AG10803 (cell line): ENCODE data around the gene PPIL1.
"Not testable (repeated sequence)": the region's sequence is repeated elsewhere in the genome, so short reads cannot be mapped to it uniquely, and the experiment has no call there.

Experiments used
- DNase-seq: peaks from one replicate; pipeline ENCODE4 v3.0.0; 2010; ENCODE audit warnings: low read depth
- H3K4me3 ChIP-seq: 2 replicates; pipeline ENCODE4 v1.5.1; 2011; ENCODE audit warnings: mild to moderate bottlenecking, low read length, control low read depth
- TF ChIP-seq, protein P1 (sequence below): conservative IDR thresholded peaks from 2 replicates; pipeline ENCODE4 v1.5.1; 2011; ENCODE audit warnings: mild to moderate bottlenecking, low read length, control low read depth, inconsistent platforms

Gene PPIL1

DNA sequence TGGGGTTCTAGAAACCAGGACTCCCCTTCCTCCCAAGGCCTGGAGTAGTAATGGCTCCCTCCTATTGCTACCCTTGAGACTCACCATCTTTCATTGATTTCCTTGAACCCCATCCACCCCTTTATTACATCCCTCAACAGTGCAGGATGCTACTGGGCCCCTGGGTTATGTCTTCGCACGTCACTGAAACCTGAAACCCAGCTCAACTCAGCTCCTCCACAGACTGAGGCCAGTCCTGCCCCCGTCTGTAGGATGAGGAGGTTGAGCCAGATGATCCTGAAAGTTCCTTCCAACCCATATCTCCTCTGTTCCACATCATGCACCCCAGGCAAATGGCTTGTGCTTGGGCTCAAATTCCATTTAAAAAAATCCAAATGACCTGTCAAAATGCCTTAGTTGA is 56.8 kb downstream of the PPIL1 start:
- DNase-seq: no peak
- TF ChIP-seq, protein P1, sequence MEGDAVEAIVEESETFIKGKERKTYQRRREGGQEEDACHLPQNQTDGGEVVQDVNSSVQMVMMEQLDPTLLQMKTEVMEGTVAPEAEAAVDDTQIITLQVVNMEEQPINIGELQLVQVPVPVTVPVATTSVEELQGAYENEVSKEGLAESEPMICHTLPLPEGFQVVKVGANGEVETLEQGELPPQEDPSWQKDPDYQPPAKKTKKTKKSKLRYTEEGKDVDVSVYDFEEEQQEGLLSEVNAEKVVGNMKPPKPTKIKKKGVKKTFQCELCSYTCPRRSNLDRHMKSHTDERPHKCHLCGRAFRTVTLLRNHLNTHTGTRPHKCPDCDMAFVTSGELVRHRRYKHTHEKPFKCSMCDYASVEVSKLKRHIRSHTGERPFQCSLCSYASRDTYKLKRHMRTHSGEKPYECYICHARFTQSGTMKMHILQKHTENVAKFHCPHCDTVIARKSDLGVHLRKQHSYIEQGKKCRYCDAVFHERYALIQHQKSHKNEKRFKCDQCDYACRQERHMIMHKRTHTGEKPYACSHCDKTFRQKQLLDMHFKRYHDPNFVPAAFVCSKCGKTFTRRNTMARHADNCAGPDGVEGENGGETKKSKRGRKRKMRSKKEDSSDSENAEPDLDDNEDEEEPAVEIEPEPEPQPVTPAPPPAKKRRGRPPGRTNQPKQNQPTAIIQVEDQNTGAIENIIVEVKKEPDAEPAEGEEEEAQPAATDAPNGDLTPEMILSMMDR: no peak
- H3K4me3 ChIP-seq: no peak overlapping the region

DNA sequence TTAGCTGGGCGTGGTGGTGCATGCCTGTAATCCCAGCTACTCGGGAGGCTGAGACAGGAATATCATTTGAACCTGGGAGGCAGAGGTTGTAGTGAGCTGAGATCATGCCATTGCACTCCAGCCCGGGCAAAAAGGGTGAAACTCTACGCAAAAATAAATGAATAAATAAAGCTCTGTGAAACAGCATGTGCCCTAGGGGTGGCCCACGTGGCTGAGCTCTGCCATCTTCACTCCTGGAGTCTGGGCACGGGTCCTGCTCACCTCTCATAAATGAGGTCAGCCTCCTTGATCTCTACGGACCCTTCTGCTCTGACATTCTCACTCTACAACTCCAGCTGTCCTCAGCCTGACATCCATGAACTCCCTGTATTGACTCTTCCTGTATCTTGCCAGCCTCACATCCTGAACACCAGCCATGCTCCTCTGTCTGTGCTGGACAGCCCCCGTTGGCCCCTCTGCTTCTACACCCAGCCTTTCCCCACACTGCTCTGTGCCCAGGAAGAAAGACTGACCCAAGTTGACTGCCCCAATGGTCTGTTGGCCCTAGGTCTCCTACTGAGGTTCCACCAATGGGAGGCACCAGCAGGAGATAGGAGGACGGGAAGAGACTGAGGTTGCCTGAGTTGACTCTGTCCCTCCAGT is 57.3 kb downstream of the PPIL1 start:
- no peak overlapping the region for H3K4me3 ChIP-seq
- TF ChIP-seq, protein P1: no peak
- no peak for DNase-seq

DNA sequence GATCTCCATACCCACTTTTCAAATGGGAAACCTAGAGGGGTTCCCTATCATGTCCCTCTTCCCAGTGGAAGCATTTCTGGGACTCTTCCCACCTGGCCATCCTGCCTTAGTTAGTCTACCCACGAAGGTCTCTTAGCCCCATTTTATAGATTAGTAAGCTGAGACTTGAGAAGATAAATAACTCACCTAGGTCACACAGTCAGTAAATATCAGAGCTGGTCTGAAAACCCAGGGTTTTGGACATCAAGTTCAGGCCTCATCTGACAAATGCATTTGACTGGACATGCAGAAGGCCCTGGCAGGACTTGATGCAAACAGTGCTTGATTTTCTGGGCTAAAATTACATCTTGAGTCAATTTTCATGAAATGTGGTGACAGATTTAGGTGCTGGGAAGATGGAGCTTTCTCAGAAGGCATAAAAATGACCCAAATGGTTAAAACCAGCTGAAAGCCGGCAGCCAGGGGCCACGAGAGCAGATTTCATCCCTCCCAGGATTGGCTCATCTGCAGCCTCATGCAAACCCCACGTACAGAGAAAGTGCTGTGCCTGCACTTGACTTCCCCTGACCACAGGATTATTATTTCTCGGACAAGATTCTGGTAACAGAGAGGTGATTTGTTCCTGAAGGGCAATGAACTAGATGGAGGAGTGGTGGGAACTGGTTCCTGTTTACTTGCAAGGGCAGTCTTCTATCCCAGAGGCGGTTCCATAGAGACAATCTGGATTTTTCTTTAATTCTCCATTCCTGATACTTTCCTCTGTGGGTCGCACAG is 58.5 kb downstream of the PPIL1 start:
- DNase-seq: peak; percentile 50
- TF ChIP-seq, protein P1: no peak
- H3K4me3 ChIP-seq: no peak overlapping the region

DNA sequence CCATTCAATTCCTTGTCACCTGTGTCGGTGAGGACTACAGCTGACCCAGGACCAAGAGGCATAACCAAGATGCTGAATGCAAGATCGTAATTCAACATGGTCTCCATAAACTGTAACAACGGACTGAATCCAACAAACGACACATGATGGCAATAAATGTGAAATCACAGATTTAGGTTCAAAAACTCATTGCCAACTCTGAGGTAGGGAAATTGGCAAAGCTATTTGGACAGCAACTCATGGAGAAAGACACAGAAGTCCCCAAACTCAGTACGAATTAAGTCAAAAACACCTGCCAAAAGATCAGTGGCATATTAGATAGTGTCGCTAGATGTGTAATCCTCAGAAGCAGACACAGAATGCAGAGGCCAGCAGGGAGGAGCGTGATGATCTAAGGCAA is 60.4 kb downstream of the PPIL1 start:
- no peak for DNase-seq
- no peak overlapping the region for H3K4me3 ChIP-seq
- TF ChIP-seq, protein P1: no peak

DNA sequence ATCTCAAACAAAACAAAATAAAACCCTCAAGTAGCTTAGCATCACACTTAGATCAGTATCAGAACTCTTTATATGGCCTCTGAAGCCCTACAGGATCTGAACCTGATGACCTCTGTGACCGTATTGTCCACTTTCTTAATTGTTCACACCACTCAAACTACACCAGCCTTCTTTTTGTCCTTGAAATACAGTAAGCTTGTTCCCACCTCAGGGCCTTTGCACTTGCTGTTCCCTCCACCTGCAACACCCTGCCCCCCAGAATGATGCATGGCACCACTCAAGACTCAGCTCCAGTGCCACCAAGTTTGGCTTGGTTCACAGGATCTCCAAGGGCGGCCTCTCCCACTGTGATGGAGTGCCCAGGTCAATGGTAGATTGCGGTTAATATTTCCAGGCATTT is 61.1 kb downstream of the PPIL1 start:
- TF ChIP-seq, protein P1: no peak
- DNase-seq: no peak
- no peak overlapping the region for H3K4me3 ChIP-seq

DNA sequence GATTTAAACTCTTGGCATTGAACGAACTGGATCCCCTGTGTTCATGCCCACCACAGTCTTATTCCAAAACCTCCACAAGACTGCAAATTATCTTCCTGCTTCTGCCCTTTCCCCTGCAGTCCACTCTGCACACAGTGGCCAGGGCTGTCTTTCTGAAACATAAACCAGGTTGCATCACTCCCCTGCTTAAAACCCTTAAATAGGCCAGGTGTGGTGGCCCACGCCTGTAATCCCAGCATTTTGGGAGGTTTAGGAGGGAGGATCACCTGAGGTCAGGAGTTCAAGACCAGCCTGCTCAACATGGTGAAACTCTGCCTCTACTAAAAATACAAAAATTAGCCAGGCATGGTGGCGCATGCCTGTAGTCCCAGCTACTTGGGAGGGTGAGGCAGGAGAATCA is 61.6 kb downstream of the PPIL1 start:
- not testable (repeated sequence) for DNase-seq

DNA sequence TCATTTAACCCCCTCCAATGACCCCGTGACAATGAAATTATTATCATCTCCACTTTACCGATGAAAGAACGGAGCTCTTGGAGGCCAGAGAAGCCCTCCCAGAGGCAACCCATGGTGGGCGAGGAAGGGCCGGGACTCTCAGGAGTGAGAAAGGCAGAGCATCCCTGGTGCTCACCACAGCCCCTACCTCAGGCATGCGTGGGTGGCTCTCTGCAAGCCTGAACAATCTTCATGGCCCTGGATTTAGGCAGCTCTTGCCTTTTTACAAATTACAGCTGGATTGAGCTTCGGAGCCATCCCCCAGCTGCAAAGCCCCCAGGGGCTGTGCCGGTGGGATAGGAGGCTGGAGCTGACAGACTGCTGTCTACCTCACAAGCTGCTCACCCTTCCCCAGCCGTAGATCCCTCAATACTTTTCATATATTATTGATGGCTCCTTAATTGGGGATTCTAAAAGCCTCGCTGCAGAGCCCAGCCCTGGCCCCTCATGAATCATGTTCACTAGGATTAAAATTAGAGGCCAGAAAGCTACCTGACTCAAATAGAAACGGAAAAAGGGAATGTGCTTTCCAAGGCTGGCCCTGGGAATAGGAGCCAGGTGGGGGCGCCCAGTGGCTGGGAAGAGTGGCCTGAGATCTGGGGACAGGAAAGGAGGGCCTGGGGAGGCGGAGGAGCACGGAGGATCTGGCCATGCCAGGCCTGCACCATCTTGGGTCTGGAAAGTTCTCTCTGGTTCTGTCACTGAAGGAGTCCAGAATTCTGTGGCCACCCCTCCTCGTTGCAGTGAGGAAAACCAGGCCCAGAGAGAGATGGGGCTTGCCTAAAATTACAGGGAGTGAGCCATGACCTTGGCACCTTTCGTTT is 64.4 kb downstream of the PPIL1 start:
- TF ChIP-seq, protein P1: no peak
- no peak overlapping the region for H3K4me3 ChIP-seq
- DNase-seq: no peak

More for the DNA sequence above, 61.6 kb downstream of the PPIL1 start:
- H3K4me3 ChIP-seq: not testable (repeated sequence)
